ENCODE data around the gene CYB561D1.

CYB561D1 gene

DNA sequence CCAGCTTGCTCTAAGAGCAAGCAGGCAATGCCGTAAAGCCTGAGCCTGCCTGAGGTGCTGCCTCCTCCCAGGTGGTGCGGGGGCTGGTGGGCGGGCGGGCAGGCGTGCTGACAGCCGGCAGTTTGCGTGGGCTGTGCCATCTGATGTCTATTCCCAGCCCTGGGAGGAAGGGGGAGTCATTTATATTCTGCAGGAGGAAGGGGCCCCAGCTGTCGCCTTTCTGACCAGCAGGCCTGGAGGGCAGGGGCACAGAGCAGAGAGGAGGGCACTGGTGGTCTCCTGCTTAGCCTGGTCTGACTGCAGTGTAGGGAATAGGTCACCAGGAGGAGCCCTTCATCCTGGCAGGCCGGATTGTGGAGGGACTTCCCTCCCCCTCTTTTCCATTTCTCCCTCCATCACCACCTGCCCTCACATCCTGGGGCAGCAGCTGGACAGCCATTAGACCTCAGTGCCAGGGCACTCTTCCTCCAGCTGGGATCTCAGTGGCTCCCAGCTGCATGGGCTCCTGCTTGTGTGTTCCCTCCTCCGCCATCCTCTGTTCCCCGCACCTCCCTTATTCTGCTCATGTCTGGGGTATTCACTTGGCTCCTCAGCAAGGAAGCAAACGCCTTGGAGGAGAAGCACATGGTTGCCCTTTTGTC, 4.4 kb downstream of the CYB561D1 start:
- Histone ChIP-seq H3K27me3 (ENCODE audit: insufficient read depth, low read length) (no peaks in the 10 kb centered on the region), H3K27ac (ENCODE audit: low read depth, low read length, poor library complexity, severe bottlenecking) (no peak overlapping the region), H3K9me2 (ENCODE audit: low read depth, low read length) (no peaks in the 10 kb centered on the region), H2AFZ (ENCODE audit: low read length) (no peak overlapping the region), H3K36me3 (ENCODE audit: insufficient read depth, low read length) (peaks cover 17% of the 10 kb centered on the region; the same call in 1 of the 2 replicates), H3K4me1 (ENCODE audit: insufficient read depth, low read length, severe bottlenecking) (peaks cover 27% of the 10 kb centered on the region), H3K79me2 (ENCODE audit: insufficient read depth, low read length) (no peaks in the 10 kb centered on the region), H3K4me3 (ENCODE audit: low read depth, low read length, poor library complexity, severe bottlenecking) (no peak overlapping the region), H3K4me2 (ENCODE audit: low read length) (no peak overlapping the region), H3K9me3 (ENCODE audit: low read length) (no peaks in the 10 kb centered on the region), H3F3A (ENCODE audit: insufficient read depth, low read length) (no peaks in the 10 kb centered on the region), H3K9ac (ENCODE audit: low read length) (no peak overlapping the region), H4K20me1 (ENCODE audit: insufficient read depth, low read length) (no peaks in the 10 kb centered on the region)
- TF ChIP-seq EZH2 (IDR thresholded peaks at IDR 0.05; ENCODE audit: borderline replicate concordance, low read length) = no peak
- TF ChIP-seq, protein P1, sequence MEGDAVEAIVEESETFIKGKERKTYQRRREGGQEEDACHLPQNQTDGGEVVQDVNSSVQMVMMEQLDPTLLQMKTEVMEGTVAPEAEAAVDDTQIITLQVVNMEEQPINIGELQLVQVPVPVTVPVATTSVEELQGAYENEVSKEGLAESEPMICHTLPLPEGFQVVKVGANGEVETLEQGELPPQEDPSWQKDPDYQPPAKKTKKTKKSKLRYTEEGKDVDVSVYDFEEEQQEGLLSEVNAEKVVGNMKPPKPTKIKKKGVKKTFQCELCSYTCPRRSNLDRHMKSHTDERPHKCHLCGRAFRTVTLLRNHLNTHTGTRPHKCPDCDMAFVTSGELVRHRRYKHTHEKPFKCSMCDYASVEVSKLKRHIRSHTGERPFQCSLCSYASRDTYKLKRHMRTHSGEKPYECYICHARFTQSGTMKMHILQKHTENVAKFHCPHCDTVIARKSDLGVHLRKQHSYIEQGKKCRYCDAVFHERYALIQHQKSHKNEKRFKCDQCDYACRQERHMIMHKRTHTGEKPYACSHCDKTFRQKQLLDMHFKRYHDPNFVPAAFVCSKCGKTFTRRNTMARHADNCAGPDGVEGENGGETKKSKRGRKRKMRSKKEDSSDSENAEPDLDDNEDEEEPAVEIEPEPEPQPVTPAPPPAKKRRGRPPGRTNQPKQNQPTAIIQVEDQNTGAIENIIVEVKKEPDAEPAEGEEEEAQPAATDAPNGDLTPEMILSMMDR (IDR thresholded peaks at IDR 0.05; ENCODE audit: low read length) = peak; percentile 48

DNA sequence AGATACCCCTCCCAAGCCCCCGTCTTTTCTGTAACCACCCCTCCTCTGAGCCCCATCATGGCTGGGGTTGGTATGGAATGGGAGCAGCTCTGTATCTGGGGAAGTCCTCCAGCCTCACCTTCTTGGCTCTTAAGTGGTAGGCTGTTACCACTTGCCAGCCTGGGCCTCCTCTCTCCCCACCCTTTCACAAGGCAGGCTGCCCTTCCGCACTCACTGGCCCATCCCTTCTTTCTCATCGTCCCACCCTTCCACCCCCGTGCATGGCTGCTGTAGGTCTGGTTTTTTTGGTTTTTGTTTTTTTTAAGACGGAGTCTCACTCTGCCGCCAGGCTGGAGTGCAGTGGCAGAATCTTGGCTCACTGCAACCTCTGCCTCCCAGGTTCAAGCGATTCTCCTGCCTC, 5.2 kb downstream of the CYB561D1 start:
- Histone ChIP-seq H3K27ac (ENCODE audit: low read depth, low read length, poor library complexity, severe bottlenecking) (no peak overlapping the region), H3K36me3 (ENCODE audit: insufficient read depth, low read length) (peaks cover 17% of the 10 kb centered on the region; the same call in 1 of the 2 replicates)

DNA sequence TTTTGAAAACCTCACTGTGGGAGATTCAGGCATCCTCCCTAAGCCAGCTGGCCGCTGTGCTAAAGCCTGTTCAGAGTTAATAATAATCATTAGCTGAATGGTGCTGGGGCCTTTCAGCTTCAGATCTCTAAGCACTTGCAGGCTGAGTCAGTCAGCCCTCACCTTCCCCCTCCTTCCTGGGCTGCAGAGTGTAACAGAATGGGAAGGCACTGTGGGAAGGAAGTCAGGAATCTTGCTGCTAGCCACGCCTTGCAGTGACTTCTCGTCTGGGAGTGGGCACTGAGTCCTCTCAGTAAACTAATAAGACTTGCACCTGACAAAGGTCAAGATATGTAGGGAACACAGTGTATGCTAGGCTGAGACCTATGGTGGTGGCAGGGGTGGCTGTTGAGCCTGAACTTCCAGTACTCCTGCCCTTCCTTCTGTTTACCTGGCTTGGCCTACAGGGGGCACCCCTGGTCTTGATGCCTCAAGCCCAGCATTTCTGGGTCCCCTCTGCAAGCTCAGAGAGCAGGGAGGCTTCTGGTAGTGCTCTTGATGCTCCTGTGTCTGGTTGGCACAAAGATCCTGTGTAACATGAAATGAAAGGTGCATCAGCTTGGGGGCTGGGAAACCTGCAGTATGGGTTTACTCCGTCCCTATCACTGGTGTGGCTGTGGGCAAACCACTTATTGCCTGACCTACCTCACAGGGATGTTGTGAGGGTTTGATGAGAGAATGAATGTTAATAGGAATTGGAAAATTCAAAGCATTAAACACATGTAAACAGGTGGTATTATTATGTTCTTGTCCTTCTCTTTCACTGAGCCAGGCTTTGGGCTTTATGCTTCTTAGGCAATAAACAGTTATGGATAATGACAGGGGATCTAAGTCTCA, 6.0 kb downstream of the CYB561D1 start:
- Histone ChIP-seq H3K9me3 (ENCODE audit: low read length) (no peaks in the 10 kb centered on the region), H3K79me2 (ENCODE audit: insufficient read depth, low read length) (no peaks in the 10 kb centered on the region), H3K4me2 (ENCODE audit: low read length) (no peak overlapping the region), H3K27ac (ENCODE audit: low read depth, low read length, poor library complexity, severe bottlenecking) (no peak overlapping the region), H3K4me3 (ENCODE audit: low read depth, low read length, poor library complexity, severe bottlenecking) (no peak overlapping the region), H3K9ac (ENCODE audit: low read length) (no peak overlapping the region), H2AFZ (ENCODE audit: low read length) (no peak overlapping the region), H3F3A (ENCODE audit: insufficient read depth, low read length) (no peaks in the 10 kb centered on the region), H3K36me3 (ENCODE audit: insufficient read depth, low read length) (peaks cover 17% of the 10 kb centered on the region; the same call in 1 of the 2 replicates), H3K4me1 (ENCODE audit: insufficient read depth, low read length, severe bottlenecking) (peaks cover 16% of the 10 kb centered on the region), H3K27me3 (ENCODE audit: insufficient read depth, low read length) (no peaks in the 10 kb centered on the region), H3K9me2 (ENCODE audit: low read depth, low read length) (no peaks in the 10 kb centered on the region), H4K20me1 (ENCODE audit: insufficient read depth, low read length) (no peaks in the 10 kb centered on the region)
- TF ChIP-seq, protein P1 (IDR thresholded peaks at IDR 0.05; ENCODE audit: low read length) = peak; percentile 63
- TF ChIP-seq EZH2 (IDR thresholded peaks at IDR 0.05; ENCODE audit: borderline replicate concordance, low read length) = no peak

More for the DNA sequence above, 5.2 kb downstream of the CYB561D1 start:
- H3K9ac ChIP-seq (ENCODE audit: low read length) = no peak overlapping the region
- H3K4me1 ChIP-seq (ENCODE audit: insufficient read depth, low read length, severe bottlenecking) = peaks cover 22% of the 10 kb centered on the region
- H3K4me2 ChIP-seq (ENCODE audit: low read length) = no peak overlapping the region
- H3K9me3 ChIP-seq (ENCODE audit: low read length) = no peaks in the 10 kb centered on the region
- H4K20me1 ChIP-seq (ENCODE audit: insufficient read depth, low read length) = no peaks in the 10 kb centered on the region
- H3K9me2 ChIP-seq (ENCODE audit: low read depth, low read length) = no peaks in the 10 kb centered on the region
- no peaks in the 10 kb centered on the region for H3F3A ChIP-seq (ENCODE audit: insufficient read depth, low read length)
- H2AFZ ChIP-seq (ENCODE audit: low read length) = no peak overlapping the region
- no peaks in the 10 kb centered on the region for H3K27me3 ChIP-seq (ENCODE audit: insufficient read depth, low read length)
- TF ChIP-seq, protein P1 (IDR thresholded peaks at IDR 0.05; ENCODE audit: low read length) = no peak
- TF ChIP-seq EZH2 (IDR thresholded peaks at IDR 0.05; ENCODE audit: borderline replicate concordance, low read length) = no peak
- no peaks in the 10 kb centered on the region for H3K79me2 ChIP-seq (ENCODE audit: insufficient read depth, low read length)
- H3K4me3 ChIP-seq (ENCODE audit: low read depth, low read length, poor library complexity, severe bottlenecking) = no peak overlapping the region
